AG04450 (cell line): ENCODE results near the gene TMBIM4. TPM values are rescaled to one million over a fixed set of nuclear protein-coding genes. Genes with fewer than 3 reads are reported as not detected.

Source experiments
- CTCF ChIA-PET: fragments of 300-600, 350-600 bp; formaldehyde crosslinking; extraction: SDS; loops from one replicate; lab custom pipeline; 2022; ENCODE audit warnings: antibody characterized with exemption, inconsistent platforms; lab: Charles Lee
- POLR2A ChIA-PET: fragments of 350-600 bp; formaldehyde crosslinking; extraction: SDS; loops from one replicate; lab custom pipeline; 2021; ENCODE audit warnings: antibody characterized with exemption, inconsistent platforms; lab: Yijun Ruan, JAX
- DNase-seq: peaks from one replicate; pipeline ENCODE4 v3.0.0-alpha.2; 2011; ENCODE audit warnings: low read depth, low spot score
- H3K27ac ChIP-seq: one replicate; pipeline ENCODE4 v1.5.1; 2012; ENCODE audit warnings: low read depth, low read length, control low read depth
- H3K27me3 ChIP-seq: one replicate; pipeline ENCODE4 v1.6.0; 2012; ENCODE audit warnings: low read length; ENCODE audit not compliant: control insufficient read depth, insufficient read depth
- H3K4me3 ChIP-seq: 2 replicates; pipeline ENCODE4 v1.5.1; 2011; ENCODE audit warnings: mild to moderate bottlenecking, low read depth, low read length, control low read depth
- H3K9me3 ChIP-seq: 2 replicates; pipeline ENCODE4 v1.5.1; 2012; ENCODE audit warnings: low read length; ENCODE audit not compliant: control insufficient read depth, insufficient read depth
- CTCF ChIP-seq: IDR thresholded peaks from 2 replicates; pipeline ENCODE4 v1.5.1; 2011; ENCODE audit warnings: low read depth, low read length, control low read depth, inconsistent platforms
- polyA plus RNA-seq: library from polyadenylated mRNA; depleted of rRNA; stranded (reverse); fragments of >200 nt; gene quantifications from 2 replicates; pipeline ENCODE4 v1.2.3, GENCODE V29; 2011

Gene TMBIM4
- polyA plus RNA-seq, 1 experiment, result 140 TPM

- Histone ChIP-seq H3K9me3 (peaks cover 13% of the 10 kb centered on the region), H3K4me3 (peak overlapping the region; percentile 91; the same call in 1 of the 2 replicates), H3K27ac (peak overlapping the region; percentile 99), H3K27me3 (no peaks in the 10 kb centered on the region)
- DNase-seq, result no peak
- CTCF ChIA-PET, result interaction anchor here (0.7 to 2.3 kb wide), 3 partner anchors 26 to 1276 kb away, joined by 3 to 19 read pairs (median 5); no protein-coding TSS in a partner anchor
- POLR2A ChIA-PET, result no interaction called here
- no peak for TF ChIP-seq CTCF
Measured at GRCh38 chr12:66170606-66171005, 810 bp upstream of the TMBIM4 start.

- ChIA-PET POLR2A (interaction anchor here (0.7 to 1.9 kb wide), 6 partner anchors 15 to 67 kb away, joined by 3 to 14 read pairs (median 10); partner anchors contain the start of genes IRAK3 and LLPH), CTCF (interaction anchor here (1.1 to 2.3 kb wide), 7 partner anchors 9 to 936 kb away, joined by 4 to 19 read pairs (median 6); no protein-coding TSS in a partner anchor)
- peak overlapping the region; percentile 91 for H3K4me3 ChIP-seq
- peaks cover 8% of the 10 kb centered on the region for H3K9me3 ChIP-seq
- H3K27ac ChIP-seq, result peak overlapping the region; percentile 59
- no peaks in the 10 kb centered on the region for H3K27me3 ChIP-seq
- DNase-seq, result no peak
- no peak for TF ChIP-seq CTCF
Measured at GRCh38 chr12:66168410-66168809, 1.4 kb downstream of the TMBIM4 start.

GRCh38 chr12:66166561-66166960, 3.2 kb downstream of the TMBIM4 start:
- Histone ChIP-seq H3K4me3 (no peak overlapping the region), H3K27me3 (no peaks in the 10 kb centered on the region), H3K9me3 (peaks cover 8% of the 10 kb centered on the region), H3K27ac (no peak overlapping the region)
- no peak for TF ChIP-seq CTCF
- POLR2A ChIA-PET, result no interaction called here
- CTCF ChIA-PET, result no interaction called here
- no peak for DNase-seq

- Histone ChIP-seq H3K9me3 (peaks cover 17% of the 10 kb centered on the region), H3K27ac (no peak overlapping the region), H3K27me3 (no peaks in the 10 kb centered on the region), H3K4me3 (no peak overlapping the region)
- CTCF ChIA-PET, result no interaction called here
- no peak for TF ChIP-seq CTCF
- POLR2A ChIA-PET, result no interaction called here
- no peak for DNase-seq
Measured at GRCh38 chr12:66165141-66165540, 4.7 kb downstream of the TMBIM4 start.

- no peak for TF ChIP-seq CTCF
- ChIA-PET POLR2A (no interaction called here), CTCF (no interaction called here)
- H3K27me3 ChIP-seq, result no peaks in the 10 kb centered on the region
- H3K4me3 ChIP-seq, result no peak overlapping the region
- peaks cover 15% of the 10 kb centered on the region for H3K9me3 ChIP-seq
- DNase-seq, result no peak
- H3K27ac ChIP-seq, result no peak overlapping the region
Measured at GRCh38 chr12:66164349-66164821, 5.4 kb downstream of the TMBIM4 start.
